ENCODE measurements around the gene ARHGEF7. TPM values are rescaled to one million over a fixed set of nuclear protein-coding genes. Genes with fewer than 3 reads are reported as not detected.

The ARHGEF7 gene
- total and polyA plus RNA-seq, 8 donors, result 52.8 to 86.0 (median 72.2) TPM

- intact Hi-C loops (cut with DNase I), result no loop called here
- Histone ChIP-seq H3K4me3 (no peak overlapping the region), H3K9me3 (no peaks in the 10 kb centered on the region), H3K27ac (no peak overlapping the region), H3K27me3 (no peaks in the 10 kb centered on the region), H3K4me1 (no peaks in the 10 kb centered on the region), H3K36me3 (peaks cover 4 to 67% of the 10 kb centered on the region in 2 donors)
- TF ChIP-seq CTCF (IDR thresholded peaks at IDR 0.05), result no peak
- ATAC-seq (no peak), DNase-seq (no peak)
Measured at GRCh38 chr13:111251646-111252445, 136.7 kb downstream of the ARHGEF7 start.

GRCh38 chr13:111252446-111253364 lies 137.6 kb downstream of the ARHGEF7 start:
- intact Hi-C loops (cut with DNase I), result no loop called here
- Histone ChIP-seq H3K4me3 (no peak overlapping the region), H3K27me3 (no peaks in the 10 kb centered on the region), H3K9me3 (no peaks in the 10 kb centered on the region), H3K4me1 (no peaks in the 10 kb centered on the region), H3K36me3 (peaks cover 4 to 68% of the 10 kb centered on the region in 2 donors), H3K27ac (no peak overlapping the region)
- ATAC-seq (no peak), DNase-seq (no peak)
- TF ChIP-seq CTCF (IDR thresholded peaks at IDR 0.05), result no peak

- ATAC-seq, result no peak
- no peak for TF ChIP-seq CTCF (IDR thresholded peaks at IDR 0.05)
- peaks cover 4 to 69% of the 10 kb centered on the region in 2 donors for H3K36me3 ChIP-seq
Measured at GRCh38 chr13:111253365-111253872, 138.3 kb downstream of the ARHGEF7 start.

GRCh38 chr13:111255228-111255790 lies 140.2 kb downstream of the ARHGEF7 start:
- DNase-seq (no peak), ATAC-seq (no peak)
- Histone ChIP-seq H3K4me3 (no peak overlapping the region), H3K9me3 (peaks cover 0 to 4% of the 10 kb centered on the region in 2 donors), H3K4me1 (no peaks in the 10 kb centered on the region), H3K36me3 (peaks cover 0 to 71% of the 10 kb centered on the region in 2 donors), H3K27me3 (no peaks in the 10 kb centered on the region), H3K27ac (no peak overlapping the region)
- intact Hi-C loops (cut with DNase I), result no loop called here
- TF ChIP-seq CTCF (IDR thresholded peaks at IDR 0.05), result no peak

More at GRCh38 chr13:111253365-111253872, 138.3 kb downstream of the ARHGEF7 start:
- H3K4me3 ChIP-seq, result no peak overlapping the region
- H3K4me1 ChIP-seq, result no peaks in the 10 kb centered on the region
- H3K27me3 ChIP-seq, result no peaks in the 10 kb centered on the region
- DNase-seq, result no peak
- H3K27ac ChIP-seq, result no peak overlapping the region
- no peaks in the 10 kb centered on the region for H3K9me3 ChIP-seq
- intact Hi-C loops (cut with DNase I), result no loop called here
